Tibial artery (tissue), 4 donors: ENCODE measurements around the gene DISP3.

Experiments
- DNase-seq, 2 donors: peaks; one replicate each; pipeline ENCODE4 v3.0.0-alpha.2; 2019
- H3K27ac ChIP-seq, 2 donors: fragments of 200-600 bp; sonication (generic) in 1 of 2; 1 replicate in 1 of 2; 2 replicates in 1 of 2; pipeline ENCODE4 v1.5.1; 2018 to 2019; ENCODE audit warnings: mild to moderate bottlenecking in 1 of 2
- H3K27me3 ChIP-seq, 2 donors: fragments of 200-600 bp; sonication (generic) in 1 of 2; one replicate each; pipeline versions ENCODE4 v1.5.1 to v1.6.0; 2016 to 2019
- H3K36me3 ChIP-seq, 3 donors: fragments of 200-600 bp; sonication (generic) in 2 of 3; one replicate each; pipeline ENCODE4 v1.5.1; 2016 to 2019; ENCODE audit warnings: mild to moderate bottlenecking in 2 of 3
- H3K4me1 ChIP-seq, 4 donors: fragments of 200-600 bp; sonication (generic) in 2 of 4; 1 replicate in 3 of 4; 2 replicates in 1 of 4; pipeline ENCODE4 v1.5.1; 2016 to 2019
- H3K4me3 ChIP-seq, 2 donors: fragments of 200-600 bp; sonication (generic) in 1 of 2; 1 replicate in 1 of 2; 2 replicates in 1 of 2; pipeline ENCODE4 v1.5.1; 2018 to 2019; ENCODE audit warnings: mild to moderate bottlenecking in 2 of 2
- H3K9me3 ChIP-seq, 3 donors: fragments of 200-600 bp; sonication (generic) in 1 of 3; one replicate each; pipeline ENCODE4 v1.5.1; 2016 to 2019
- intact Hi-C: fragments of 100-400 bp; cut with DNase I; formaldehyde crosslinking; loops from one replicate; pipeline ENCODE4 v1.15.0; 2023; ENCODE audit warnings: low total_unique reads
- TF ChIP-seq, protein P1 (sequence below), 2 experiments: fragments of 200-600 bp in 1 of 2; fragments of 450-650 bp in 1 of 2; IDR thresholded peaks; one replicate each; pipeline ENCODE4 v1.5.1; 2017 to 2019; ENCODE audit warnings: antibody characterized with exemption in 2 of 2, mild to moderate bottlenecking in 1 of 2, moderate library complexity in 1 of 2

DISP3 gene

GRCh38 chr1:11468878-11469277 lies 10.1 kb upstream of the DISP3 start:
- Histone ChIP-seq H3K27ac (no peak overlapping the region), H3K9me3 (no peaks in the 10 kb centered on the region), H3K4me3 (no peak overlapping the region), H3K27me3 (peaks cover 0 to 36% of the 10 kb centered on the region in 2 donors), H3K4me1 (no peaks in the 10 kb centered on the region), H3K36me3 (no peaks in the 10 kb centered on the region)
- no peak for DNase-seq
- TF ChIP-seq, protein P1, sequence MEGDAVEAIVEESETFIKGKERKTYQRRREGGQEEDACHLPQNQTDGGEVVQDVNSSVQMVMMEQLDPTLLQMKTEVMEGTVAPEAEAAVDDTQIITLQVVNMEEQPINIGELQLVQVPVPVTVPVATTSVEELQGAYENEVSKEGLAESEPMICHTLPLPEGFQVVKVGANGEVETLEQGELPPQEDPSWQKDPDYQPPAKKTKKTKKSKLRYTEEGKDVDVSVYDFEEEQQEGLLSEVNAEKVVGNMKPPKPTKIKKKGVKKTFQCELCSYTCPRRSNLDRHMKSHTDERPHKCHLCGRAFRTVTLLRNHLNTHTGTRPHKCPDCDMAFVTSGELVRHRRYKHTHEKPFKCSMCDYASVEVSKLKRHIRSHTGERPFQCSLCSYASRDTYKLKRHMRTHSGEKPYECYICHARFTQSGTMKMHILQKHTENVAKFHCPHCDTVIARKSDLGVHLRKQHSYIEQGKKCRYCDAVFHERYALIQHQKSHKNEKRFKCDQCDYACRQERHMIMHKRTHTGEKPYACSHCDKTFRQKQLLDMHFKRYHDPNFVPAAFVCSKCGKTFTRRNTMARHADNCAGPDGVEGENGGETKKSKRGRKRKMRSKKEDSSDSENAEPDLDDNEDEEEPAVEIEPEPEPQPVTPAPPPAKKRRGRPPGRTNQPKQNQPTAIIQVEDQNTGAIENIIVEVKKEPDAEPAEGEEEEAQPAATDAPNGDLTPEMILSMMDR (IDR thresholded peaks at IDR 0.05) = no peak
- intact Hi-C loops = no loop called here

- intact Hi-C loops = no loop called here
- no peak overlapping the region for H3K27ac ChIP-seq
- H3K4me1 ChIP-seq = no peaks in the 10 kb centered on the region
- DNase-seq = no peak
- TF ChIP-seq, protein P1 (IDR thresholded peaks at IDR 0.05) = no peak
- H3K9me3 ChIP-seq = no peaks in the 10 kb centered on the region
- peaks cover 0 to 48% of the 10 kb centered on the region in 2 donors for H3K27me3 ChIP-seq
- no peaks in the 10 kb centered on the region for H3K36me3 ChIP-seq
- no peak overlapping the region for H3K4me3 ChIP-seq
These were observed 8.0 kb upstream of the DISP3 start for GRCh38 chr1:11470912-11471311.

DNA sequence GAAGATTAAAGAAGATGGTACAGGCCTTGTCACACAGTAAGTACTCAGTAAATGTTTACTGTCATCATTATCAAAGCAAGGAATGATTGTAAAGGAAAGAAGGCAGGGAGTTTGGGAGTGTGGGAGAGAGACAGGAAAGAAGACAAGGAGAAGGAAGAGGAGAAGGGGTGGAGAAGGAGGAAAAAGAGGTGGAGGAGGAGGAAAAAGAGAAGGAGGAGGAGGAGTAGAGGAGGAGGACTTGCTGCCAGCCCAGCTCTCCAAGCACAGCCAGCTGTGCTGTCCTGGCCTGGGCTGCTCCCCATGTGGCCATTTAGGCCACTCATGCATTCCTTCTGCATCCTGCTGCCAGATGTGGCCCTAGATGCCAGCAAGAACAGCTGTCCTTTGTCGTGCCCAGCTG lies 7.5 kb upstream of the DISP3 start:
- H3K9me3 ChIP-seq = no peaks in the 10 kb centered on the region
- H3K4me1 ChIP-seq = no peaks in the 10 kb centered on the region
- intact Hi-C loops = no loop called here
- TF ChIP-seq, protein P1 (IDR thresholded peaks at IDR 0.05) = no peak
- peaks cover 0 to 47% of the 10 kb centered on the region in 2 donors for H3K27me3 ChIP-seq
- H3K27ac ChIP-seq = no peak overlapping the region
- no peak overlapping the region for H3K4me3 ChIP-seq
- no peaks in the 10 kb centered on the region for H3K36me3 ChIP-seq
- no peak for DNase-seq

GRCh38 chr1:11472284-11472683 lies 6.7 kb upstream of the DISP3 start:
- H3K4me3 ChIP-seq = no peak overlapping the region

GRCh38 chr1:11472741-11473140 lies 6.2 kb upstream of the DISP3 start:
- Histone ChIP-seq H3K27me3 (peaks cover 0 to 57% of the 10 kb centered on the region in 2 donors), H3K9me3 (no peaks in the 10 kb centered on the region), H3K4me1 (no peaks in the 10 kb centered on the region), H3K27ac (no peak overlapping the region), H3K36me3 (no peaks in the 10 kb centered on the region), H3K4me3 (no peak overlapping the region)
- TF ChIP-seq, protein P1 (IDR thresholded peaks at IDR 0.05) = no peak
- intact Hi-C loops = no loop called here
- DNase-seq = no peak

More at GRCh38 chr1:11472284-11472683, 6.7 kb upstream of the DISP3 start:
- intact Hi-C loops = no loop called here
- Histone ChIP-seq H3K9me3 (no peaks in the 10 kb centered on the region), H3K4me1 (no peaks in the 10 kb centered on the region), H3K27ac (no peak overlapping the region), H3K36me3 (no peaks in the 10 kb centered on the region), H3K27me3 (peaks cover 0 to 52% of the 10 kb centered on the region in 2 donors)
- TF ChIP-seq, protein P1 (IDR thresholded peaks at IDR 0.05) = no peak
- DNase-seq = no peak

GRCh38 chr1:11473491-11474034 lies 5.4 kb upstream of the DISP3 start:
- Histone ChIP-seq H3K9me3 (no peaks in the 10 kb centered on the region), H3K4me1 (peaks cover 0 to 4% (median under 1%) of the 10 kb centered on the region in 4 donors), H3K27me3 (peaks cover 0 to 58% of the 10 kb centered on the region in 2 donors), H3K4me3 (no peak overlapping the region), H3K36me3 (no peaks in the 10 kb centered on the region), H3K27ac (no peak overlapping the region)
- DNase-seq = no peak
- TF ChIP-seq, protein P1 (IDR thresholded peaks at IDR 0.05) = no peak
- intact Hi-C loops = no loop called here
